ENCODE data around the gene ANKRD7. TPM values are rescaled to one million over a fixed set of nuclear protein-coding genes. Genes with fewer than 3 reads are reported as not detected.

Gene ANKRD7, protein sequence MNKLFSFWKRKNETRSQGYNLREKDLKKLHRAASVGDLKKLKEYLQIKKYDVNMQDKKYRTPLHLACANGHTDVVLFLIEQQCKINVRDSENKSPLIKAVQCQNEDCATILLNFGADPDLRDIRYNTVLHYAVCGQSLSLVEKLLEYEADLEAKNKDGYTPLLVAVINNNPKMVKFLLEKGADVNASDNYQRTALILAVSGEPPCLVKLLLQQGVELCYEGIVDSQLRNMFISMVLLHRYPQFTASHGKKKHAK
- total RNA-seq, result 0.22 and 1.3 TPM in 2 replicates

GRCh38 chr7:118224521-118224920 is at the start of gene ANKRD7:
TSS of gene ANKRD7 (plus strand) at chr7:118224704. CDS start at chr7:118224831, 127 bp downstream.

GRCh38 chr7:118183786-118184564 is 40.5 kb upstream of the ANKRD7 start, which contains the start of gene LSM8:
TSS of gene LSM8 (plus strand) at chr7:118184164. CDS start at chr7:118184224, 60 bp downstream.

Other genes starting within 250 kb of the ANKRD7 start
- 23.4 and 24.9 TPM in 2 replicates for gene LSM8, start 40.5 kb upstream of the ANKRD7 start, total RNA-seq